Activated naive CD4-positive, alpha-beta T cell treated with anti-CD3 and anti-CD28 coated beads, Interleukin-2, amount 50 U/mL, for 16 hours (primary cell): Measurements from ENCODE around the gene UGT1A7.

Source experiments
- DNase-seq: peaks from one replicate; pipeline ENCODE4 v3.0.0-alpha.2; 2020

The UGT1A7 gene

GRCh38 chr2:233764761-233765160 is 83.1 kb downstream of the UGT1A7 start:
- no peak for DNase-seq

GRCh38 chr2:233766416-233766815 is 84.7 kb downstream of the UGT1A7 start:
- no peak for DNase-seq

GRCh38 chr2:233768076-233768475 is 86.4 kb downstream of the UGT1A7 start:
- DNase-seq, result no peak

DNA sequence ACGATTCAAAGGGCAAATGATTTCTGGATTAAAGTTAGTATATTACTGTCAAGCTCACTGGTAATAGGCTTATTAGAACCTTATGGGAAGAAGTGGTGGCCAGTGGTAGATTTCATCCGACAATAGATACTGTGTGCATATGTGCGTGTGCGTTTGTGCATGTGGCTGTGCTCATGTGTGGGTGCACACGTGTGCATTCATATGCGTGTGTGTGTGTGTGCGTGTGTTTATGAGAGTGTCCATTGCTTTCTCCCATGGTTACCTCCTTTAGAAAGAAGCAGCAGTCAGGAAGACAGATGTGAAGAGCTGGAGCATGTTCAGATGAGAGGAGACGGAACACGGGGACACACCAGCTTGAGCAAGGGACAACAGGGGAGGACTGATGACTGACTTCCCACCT is 87.6 kb downstream of the UGT1A7 start:
- no peak for DNase-seq

DNA sequence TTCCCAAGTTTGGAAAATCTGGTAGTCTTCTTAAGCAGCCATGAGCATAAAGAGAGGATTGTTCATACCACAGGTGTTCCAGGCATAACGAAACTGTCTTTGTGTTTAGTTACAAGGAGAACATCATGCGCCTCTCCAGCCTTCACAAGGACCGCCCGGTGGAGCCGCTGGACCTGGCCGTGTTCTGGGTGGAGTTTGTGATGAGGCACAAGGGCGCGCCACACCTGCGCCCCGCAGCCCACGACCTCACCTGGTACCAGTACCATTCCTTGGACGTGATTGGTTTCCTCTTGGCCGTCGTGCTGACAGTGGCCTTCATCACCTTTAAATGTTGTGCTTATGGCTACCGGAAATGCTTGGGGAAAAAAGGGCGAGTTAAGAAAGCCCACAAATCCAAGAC is 90.5 kb downstream of the UGT1A7 start:
- no peak for DNase-seq

GRCh38 chr2:233772583-233772982 is 90.9 kb downstream of the UGT1A7 start:
- no peak for DNase-seq

DNA sequence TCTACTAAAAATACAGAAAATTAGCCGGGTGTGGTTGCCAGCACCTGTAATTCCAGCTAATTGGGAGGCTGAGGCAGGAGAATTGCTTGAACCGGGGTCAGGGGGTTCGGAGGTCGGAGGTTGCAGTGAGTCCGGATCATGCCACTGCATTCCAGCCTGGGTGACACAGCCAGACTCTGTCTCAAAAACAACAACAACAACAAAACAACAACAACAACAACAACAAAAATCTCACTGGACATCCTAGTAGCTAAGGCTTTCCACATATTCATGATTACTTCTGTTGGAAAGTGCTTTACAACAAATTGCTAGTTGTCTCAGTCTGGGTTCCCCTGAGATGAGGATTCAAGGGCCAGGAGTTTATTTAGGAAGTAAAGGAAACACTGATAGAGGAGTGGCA is 92.2 kb downstream of the UGT1A7 start:
- DNase-seq, result no peak

- no peak for DNase-seq
These were observed 93.7 kb downstream of the UGT1A7 start for GRCh38 chr2:233775414-233775813.

GRCh38 chr2:233778030-233778429 is 96.3 kb downstream of the UGT1A7 start, which contains the start of gene MROH2A:
Gene MROH2A, plus strand, starts transcription at chr2:233778330. Its CDS starts 1,029 bp downstream, at chr2:233779359.
- no peak for DNase-seq

- no peak for DNase-seq
These were observed 98.0 kb downstream of the UGT1A7 start for GRCh38 chr2:233779722-233780121.

DNA sequence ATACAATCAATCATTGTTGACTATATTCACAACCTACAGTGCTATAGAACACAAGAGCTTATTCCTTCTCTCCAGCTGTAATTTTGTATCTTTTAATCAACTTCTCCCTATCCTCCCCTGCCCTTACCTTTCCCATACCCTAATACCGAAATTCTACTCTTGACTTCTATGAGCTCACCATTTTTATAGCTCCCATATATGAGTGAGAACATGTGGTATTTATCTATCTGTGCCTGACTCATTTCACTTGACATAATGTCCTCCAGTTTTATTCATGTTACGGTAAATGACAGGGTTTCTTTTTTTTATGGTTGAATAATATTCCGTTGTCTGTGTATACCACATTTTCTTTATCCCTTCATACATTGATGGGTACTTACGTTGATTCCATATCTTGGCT is 99.1 kb downstream of the UGT1A7 start:
- no peak for DNase-seq

DNA sequence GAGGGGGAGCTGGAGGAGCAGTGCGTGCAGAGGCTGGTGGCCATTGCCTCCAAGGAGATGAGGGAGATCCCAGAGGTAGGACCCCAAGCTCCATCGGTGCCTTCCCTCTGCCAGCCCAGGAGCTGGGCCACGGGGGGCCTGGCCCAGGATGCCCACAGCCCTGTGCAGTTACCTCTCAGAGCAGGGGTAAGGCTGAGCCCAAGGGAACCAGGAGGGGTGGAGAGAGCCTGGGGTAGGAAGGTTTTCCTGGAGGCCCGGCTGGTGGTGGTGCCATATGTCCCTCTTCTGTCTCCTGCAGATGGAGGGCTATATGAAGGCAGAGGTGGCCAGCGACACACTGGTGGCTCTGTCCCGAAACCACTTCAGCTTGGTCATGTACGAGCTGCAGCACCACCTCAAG is 107.9 kb downstream of the UGT1A7 start:
- no peak for DNase-seq

- no peak for DNase-seq
These were observed 109.6 kb downstream of the UGT1A7 start for GRCh38 chr2:233791151-233791882.

DNA sequence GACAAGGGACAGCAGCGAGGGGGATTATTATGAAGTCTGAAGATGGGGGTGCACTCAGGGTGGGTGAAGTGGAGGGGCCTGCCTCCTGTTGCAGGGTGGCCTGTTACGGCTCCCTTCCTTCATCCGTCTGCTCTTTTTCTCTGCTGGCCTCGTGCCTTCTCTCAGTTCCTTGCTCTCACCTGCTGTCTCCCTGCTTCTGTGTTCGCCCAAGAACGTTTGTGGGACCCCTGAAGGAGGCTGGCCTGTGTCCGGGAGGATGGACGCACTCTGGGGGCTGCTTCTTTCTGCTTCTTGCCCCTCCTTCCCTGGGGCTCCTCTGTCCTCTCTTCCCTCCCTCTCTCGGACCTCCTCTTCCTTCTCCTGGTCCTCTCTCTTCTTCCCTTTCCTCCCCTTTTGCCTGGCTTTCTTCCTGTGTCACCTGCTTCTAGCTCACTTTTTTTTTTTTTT is 110.2 kb downstream of the UGT1A7 start:
- no peak for DNase-seq

GRCh38 chr2:233792720-233793119 is 111.0 kb downstream of the UGT1A7 start:
- no peak for DNase-seq

- no peak for DNase-seq
These were observed 111.9 kb downstream of the UGT1A7 start for GRCh38 chr2:233793465-233794127.

- no peak for DNase-seq
These were observed 112.5 kb downstream of the UGT1A7 start for GRCh38 chr2:233794128-233794658.

DNA sequence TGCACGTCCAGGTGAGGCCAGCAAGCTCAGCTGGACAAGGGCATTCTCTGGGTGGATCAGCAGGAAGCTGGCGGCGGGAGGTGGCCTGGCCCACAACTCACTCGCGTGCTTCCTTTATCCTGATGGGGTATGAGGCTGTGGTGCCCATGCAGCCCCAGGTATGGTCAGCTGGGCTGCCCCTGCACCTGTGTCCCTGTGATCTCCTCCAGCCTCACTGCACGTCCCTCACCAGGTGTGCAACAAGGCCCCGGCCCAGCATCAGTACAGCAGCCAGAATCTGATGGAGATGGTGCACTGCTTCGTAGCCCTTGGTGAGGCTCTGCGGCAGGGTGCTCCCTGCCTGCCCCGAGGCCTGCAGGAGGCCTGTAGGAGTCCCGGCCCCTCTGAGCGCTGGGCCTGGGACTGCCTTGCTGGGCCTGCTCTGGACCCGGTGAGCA is 114.1 kb downstream of the UGT1A7 start:
- DNase-seq, result no peak

DNA sequence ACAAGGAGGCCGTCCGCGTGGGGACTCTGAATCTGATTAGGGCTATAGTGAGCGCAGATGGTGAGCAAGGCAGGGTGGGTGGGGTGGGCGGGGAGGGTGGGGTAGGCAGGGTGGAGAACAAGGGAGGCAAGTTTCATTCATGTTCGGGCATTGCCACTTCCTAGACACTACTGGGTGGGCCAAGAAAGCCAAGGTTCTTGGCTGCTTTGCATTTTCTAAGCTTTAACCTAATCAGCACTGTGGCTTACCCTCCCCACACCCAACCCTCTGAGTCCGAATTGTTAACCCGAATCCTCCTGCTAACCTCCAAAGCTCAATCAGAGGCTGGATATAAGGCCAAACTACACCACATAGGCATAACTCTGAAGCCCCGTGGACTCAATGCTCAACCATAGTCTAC is 114.6 kb downstream of the UGT1A7 start:
- no peak for DNase-seq

GRCh38 chr2:233798335-233799086 is 116.8 kb downstream of the UGT1A7 start:
- no peak for DNase-seq

DNA sequence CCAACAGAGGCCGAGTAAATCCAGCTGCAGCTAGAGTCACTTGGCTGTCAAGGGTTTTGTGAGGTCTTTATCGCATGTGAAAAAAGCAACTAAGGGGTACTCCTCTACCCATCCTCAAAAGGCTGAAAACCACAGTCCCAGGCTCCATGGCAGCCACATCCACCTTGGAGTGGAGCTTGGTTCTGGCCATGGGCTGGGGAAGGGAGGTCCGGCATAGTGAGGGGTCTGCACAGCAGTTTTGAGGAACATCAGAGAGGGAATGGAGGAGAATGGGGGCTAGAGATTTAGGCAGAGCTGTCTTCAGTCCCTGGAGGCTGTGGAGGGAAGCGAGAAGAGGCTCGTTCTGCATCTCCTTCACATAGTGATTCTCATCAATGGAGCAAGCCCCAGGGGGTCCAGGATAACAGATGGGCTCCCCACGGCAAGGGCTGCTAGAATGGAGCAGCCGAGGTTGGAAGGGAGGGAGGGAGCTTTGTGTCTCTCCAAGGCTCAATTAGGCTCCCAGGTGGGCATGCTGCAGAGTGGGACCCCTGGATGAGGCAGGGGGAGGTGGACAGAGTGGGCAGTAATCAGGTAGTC is 117.5 kb downstream of the UGT1A7 start:
- no peak for DNase-seq

DNA sequence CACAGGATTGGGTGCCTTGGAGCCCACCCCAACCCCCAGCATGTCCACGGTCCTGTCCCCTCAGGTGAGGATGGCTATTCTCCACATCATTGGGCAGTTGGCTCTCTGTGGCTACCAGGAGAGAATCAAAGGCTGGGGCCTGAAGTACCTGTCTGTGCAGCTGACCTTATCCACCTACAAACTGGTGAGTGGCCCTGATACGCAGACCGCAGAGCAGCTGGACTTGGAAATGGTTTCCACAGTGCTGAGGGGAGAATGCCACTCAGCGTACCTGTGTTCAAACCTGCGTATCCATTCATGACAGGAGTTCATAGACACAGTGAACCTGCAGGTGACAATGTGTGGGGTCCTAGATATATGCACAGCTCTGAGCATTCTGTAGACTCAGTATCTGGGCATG is 118.0 kb downstream of the UGT1A7 start:
- no peak for DNase-seq

DNA sequence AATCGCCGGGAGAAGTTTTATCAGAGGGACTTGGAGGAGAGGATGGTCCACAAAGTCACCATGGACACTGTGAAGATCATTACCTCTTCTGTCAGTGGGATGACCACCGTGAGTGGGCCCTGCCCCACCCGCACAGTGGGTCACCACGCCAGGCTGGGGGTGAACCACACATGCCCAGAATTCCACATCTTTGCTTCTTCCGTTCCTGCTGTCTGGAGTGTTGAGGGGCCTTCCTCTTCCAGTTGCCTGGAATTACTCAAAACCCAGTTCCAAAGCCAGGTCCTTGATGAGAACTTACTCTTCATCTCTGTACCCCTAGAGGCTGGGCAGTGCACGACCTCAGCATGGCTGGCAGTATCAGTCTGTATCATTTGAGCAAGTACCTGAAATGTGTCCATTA is 118.5 kb downstream of the UGT1A7 start:
- DNase-seq, result no peak
